ENCODE results near the gene KDM3B.

GRCh38 chr5:138472353-138472752 lies 119.9 kb downstream of the KDM3B start:
- no peak for TF ChIP-seq CTCF (IDR thresholded peaks at IDR 0.05)
- TF ChIP-seq RNF2 (IDR thresholded peaks at IDR 0.05; ENCODE audit: borderline replicate concordance, low read depth) = no peak
- TF ChIP-seq POLR2A (IDR thresholded peaks at IDR 0.05; ENCODE audit: low read length) = no peak
- TF ChIP-seq EP300 (IDR thresholded peaks at IDR 0.05) = no peak
- TF ChIP-seq RARB (CRISPR knock-in tag; IDR thresholded peaks at IDR 0.05) = no peak
- TF ChIP-seq JUN (IDR thresholded peaks at IDR 0.05) = no peak
- no peak for TF ChIP-seq HDAC2 (IDR thresholded peaks at IDR 0.05)
- no peak for TF ChIP-seq MAX (IDR thresholded peaks at IDR 0.05)
- no peak for TF ChIP-seq MAFK (IDR thresholded peaks at IDR 0.05; ENCODE audit: partially characterized antibody)
- TF ChIP-seq EHMT2 (IDR thresholded peaks at IDR 0.05; ENCODE audit: low read depth) = no peak
- TF ChIP-seq HEYL (CRISPR knock-in tag; IDR thresholded peaks at IDR 0.05) = no peak
- no peak for TF ChIP-seq CEBPB (IDR thresholded peaks at IDR 0.05)
- no peak for TF ChIP-seq BCL3 (IDR thresholded peaks at IDR 0.05)
- TF ChIP-seq CHD2 (IDR thresholded peaks at IDR 0.05; ENCODE audit: low read length, partially characterized antibody) = no peak
